ENCODE results near the gene ASF1A. TPM values are rescaled to one million over a fixed set of nuclear protein-coding genes. Genes with fewer than 3 reads are reported as not detected.

Gene ASF1A
- total RNA-seq, 2 experiments from 2014 or later, result 37.3 to 46.0 TPM

DNA sequence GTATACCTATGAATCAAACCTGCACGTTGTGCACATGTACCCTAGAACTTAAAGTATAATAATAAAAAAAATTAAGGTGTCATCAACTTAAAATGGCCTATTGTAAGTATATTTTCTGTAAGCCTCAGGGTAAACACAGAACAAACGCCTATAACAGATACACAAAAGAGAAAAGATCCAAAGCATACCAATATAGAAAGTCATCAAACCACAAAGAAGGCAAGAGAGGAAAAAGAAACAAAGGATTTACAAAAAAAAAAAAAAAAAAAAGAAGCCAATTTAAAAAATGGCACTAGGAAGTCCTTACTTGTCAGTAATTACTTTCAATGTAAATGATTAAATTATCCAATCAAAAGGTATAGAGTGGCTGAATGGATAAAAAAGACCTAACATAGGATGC is 24.6 kb upstream of the ASF1A start:
- Histone ChIP-seq H3K36me3 (ENCODE audit: insufficient read depth, low read length) (no peaks in the 10 kb centered on the region), H3K9me2 (ENCODE audit: insufficient read depth, low read length) (no peaks in the 10 kb centered on the region), H3K79me2 (ENCODE audit: insufficient read depth, low read depth, low read length) (no peaks in the 10 kb centered on the region; the same call in 1 of the 2 replicates), H3K27ac (ENCODE audit: low read depth, low read length, poor library complexity, severe bottlenecking) (no peak overlapping the region), H3K4me1 (ENCODE audit: insufficient read depth, low read length, poor library complexity, severe bottlenecking) (no peaks in the 10 kb centered on the region), H2AFZ (ENCODE audit: low read length) (no peak overlapping the region), H3K4me3 (ENCODE audit: low read depth, low read length, poor library complexity, severe bottlenecking) (no peak overlapping the region), H3K4me2 (ENCODE audit: low read length) (no peak overlapping the region), H3K9me3 (ENCODE audit: low read length) (no peaks in the 10 kb centered on the region), H4K20me1 (ENCODE audit: insufficient read depth, low read length) (no peaks in the 10 kb centered on the region)
- POLR2A ChIA-PET, result no interaction called here
- TF ChIP-seq, protein P1, sequence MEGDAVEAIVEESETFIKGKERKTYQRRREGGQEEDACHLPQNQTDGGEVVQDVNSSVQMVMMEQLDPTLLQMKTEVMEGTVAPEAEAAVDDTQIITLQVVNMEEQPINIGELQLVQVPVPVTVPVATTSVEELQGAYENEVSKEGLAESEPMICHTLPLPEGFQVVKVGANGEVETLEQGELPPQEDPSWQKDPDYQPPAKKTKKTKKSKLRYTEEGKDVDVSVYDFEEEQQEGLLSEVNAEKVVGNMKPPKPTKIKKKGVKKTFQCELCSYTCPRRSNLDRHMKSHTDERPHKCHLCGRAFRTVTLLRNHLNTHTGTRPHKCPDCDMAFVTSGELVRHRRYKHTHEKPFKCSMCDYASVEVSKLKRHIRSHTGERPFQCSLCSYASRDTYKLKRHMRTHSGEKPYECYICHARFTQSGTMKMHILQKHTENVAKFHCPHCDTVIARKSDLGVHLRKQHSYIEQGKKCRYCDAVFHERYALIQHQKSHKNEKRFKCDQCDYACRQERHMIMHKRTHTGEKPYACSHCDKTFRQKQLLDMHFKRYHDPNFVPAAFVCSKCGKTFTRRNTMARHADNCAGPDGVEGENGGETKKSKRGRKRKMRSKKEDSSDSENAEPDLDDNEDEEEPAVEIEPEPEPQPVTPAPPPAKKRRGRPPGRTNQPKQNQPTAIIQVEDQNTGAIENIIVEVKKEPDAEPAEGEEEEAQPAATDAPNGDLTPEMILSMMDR (conservative IDR thresholded peaks at IDR 0.05; ENCODE audit: low read length), result no peak
- no peak for TF ChIP-seq EZH2phosphoT487 (IDR thresholded peaks at IDR 0.05; ENCODE audit: borderline replicate concordance, low read depth, low read length)
- intact Hi-C loops (cut with micrococcal nuclease; ENCODE audit: unreplicated experiment), result no loop called here
- no TSS peak for BruUV-seq (replicated peaks)
- no peak for DNase-seq (ENCODE audit: low spot score)
- CTCF ChIA-PET (ENCODE audit: unreplicated experiment), result no interaction called here

DNA sequence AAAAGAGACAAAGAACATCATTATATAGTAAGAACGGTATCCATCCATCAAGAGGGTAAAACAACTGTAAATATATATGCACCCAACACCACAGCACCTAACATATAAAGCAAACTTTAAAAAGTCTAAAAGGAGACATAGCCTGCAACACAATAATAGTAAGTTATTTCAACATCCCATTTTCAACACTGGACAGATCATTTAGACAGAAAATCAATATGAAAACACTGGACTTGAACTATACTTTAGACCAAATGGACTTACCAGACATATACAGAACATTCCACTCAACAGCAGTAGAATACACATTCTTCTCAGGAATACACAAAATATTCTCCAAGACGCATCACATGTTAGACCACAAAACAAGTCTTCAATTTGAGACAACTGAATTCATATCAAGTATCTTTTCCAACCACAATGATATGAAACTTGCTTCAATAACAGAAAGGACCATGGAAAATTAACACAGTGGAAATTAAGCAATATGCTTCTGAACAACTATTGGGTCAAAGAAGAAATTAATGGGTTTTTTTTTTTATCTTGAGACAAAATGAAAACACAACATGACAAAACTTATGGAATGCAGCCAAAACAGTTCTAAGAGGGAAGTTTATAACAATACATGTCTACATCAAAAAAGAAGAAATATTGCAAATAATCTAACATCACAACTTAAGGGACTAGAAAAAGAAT is 23.9 kb upstream of the ASF1A start:
- DNase-seq (ENCODE audit: low spot score), result no peak
- CTCF ChIA-PET (ENCODE audit: unreplicated experiment), result no interaction called here
- no TSS peak for BruUV-seq (replicated peaks)

DNA sequence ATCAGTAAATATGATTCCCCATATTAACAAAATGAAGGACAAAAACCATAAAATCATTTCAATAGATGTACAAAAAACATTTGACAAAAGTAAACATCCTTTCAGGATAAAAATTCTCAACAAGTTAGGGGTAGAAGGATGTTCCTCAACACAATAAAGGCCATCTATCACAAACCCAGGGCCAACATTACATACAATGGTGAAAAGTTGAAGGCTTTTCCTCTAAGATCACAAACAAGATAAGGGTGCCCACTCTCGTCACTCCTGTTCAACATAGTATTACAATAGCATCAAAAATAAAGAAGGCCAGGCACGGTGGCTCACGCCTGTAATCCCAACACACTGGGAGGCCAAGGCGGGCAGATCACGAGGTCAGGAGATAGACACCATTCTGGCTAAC is 22.6 kb upstream of the ASF1A start:
- DNase-seq (ENCODE audit: low spot score), result no peak
- Histone ChIP-seq H3K9me2 (ENCODE audit: insufficient read depth, low read length) (no peaks in the 10 kb centered on the region), H3K36me3 (ENCODE audit: insufficient read depth, low read length) (peaks cover 4% of the 10 kb centered on the region; the same call in 1 of the 2 replicates), H2AFZ (ENCODE audit: low read length) (no peak overlapping the region), H4K20me1 (ENCODE audit: insufficient read depth, low read length) (no peaks in the 10 kb centered on the region), H3K27ac (ENCODE audit: low read depth, low read length, poor library complexity, severe bottlenecking) (no peak overlapping the region), H3K79me2 (ENCODE audit: insufficient read depth, low read depth, low read length) (no peaks in the 10 kb centered on the region; the same call in 1 of the 2 replicates), H3K4me3 (ENCODE audit: low read depth, low read length, poor library complexity, severe bottlenecking) (no peak overlapping the region), H3K4me1 (ENCODE audit: insufficient read depth, low read length, poor library complexity, severe bottlenecking) (no peaks in the 10 kb centered on the region), H3K4me2 (ENCODE audit: low read length) (no peak overlapping the region), H3K9me3 (ENCODE audit: low read length) (no peaks in the 10 kb centered on the region)
- ChIA-PET POLR2A (no interaction called here), CTCF (ENCODE audit: unreplicated experiment) (no interaction called here)
- intact Hi-C loops (cut with micrococcal nuclease; ENCODE audit: unreplicated experiment), result no loop called here
- no peak for TF ChIP-seq EZH2phosphoT487 (IDR thresholded peaks at IDR 0.05; ENCODE audit: borderline replicate concordance, low read depth, low read length)
- TF ChIP-seq, protein P1 (conservative IDR thresholded peaks at IDR 0.05; ENCODE audit: low read length), result no peak
- BruUV-seq (replicated peaks), result no TSS peak

More for the DNA sequence above, 23.9 kb upstream of the ASF1A start:
- no peaks in the 10 kb centered on the region for H3K36me3 ChIP-seq (ENCODE audit: insufficient read depth, low read length)
- POLR2A ChIA-PET, result no interaction called here
- H3K4me3 ChIP-seq (ENCODE audit: low read depth, low read length, poor library complexity, severe bottlenecking), result no peak overlapping the region
- intact Hi-C loops (cut with micrococcal nuclease; ENCODE audit: unreplicated experiment), result no loop called here
- no peaks in the 10 kb centered on the region for H3K9me3 ChIP-seq (ENCODE audit: low read length)
- no peak overlapping the region for H3K27ac ChIP-seq (ENCODE audit: low read depth, low read length, poor library complexity, severe bottlenecking)
- H3K79me2 ChIP-seq (ENCODE audit: insufficient read depth, low read depth, low read length), result no peaks in the 10 kb centered on the region; the same call in 1 of the 2 replicates
- H3K4me1 ChIP-seq (ENCODE audit: insufficient read depth, low read length, poor library complexity, severe bottlenecking), result no peaks in the 10 kb centered on the region
- no peak for TF ChIP-seq EZH2phosphoT487 (IDR thresholded peaks at IDR 0.05; ENCODE audit: borderline replicate concordance, low read depth, low read length)
- TF ChIP-seq, protein P1 (conservative IDR thresholded peaks at IDR 0.05; ENCODE audit: low read length), result no peak
- no peaks in the 10 kb centered on the region for H3K9me2 ChIP-seq (ENCODE audit: insufficient read depth, low read length)
- H3K4me2 ChIP-seq (ENCODE audit: low read length), result no peak overlapping the region
- no peak overlapping the region for H2AFZ ChIP-seq (ENCODE audit: low read length)
- no peaks in the 10 kb centered on the region for H4K20me1 ChIP-seq (ENCODE audit: insufficient read depth, low read length)
